ENCODE measurements around the gene TTC3.

The TTC3 gene

GRCh38 chr21:37146320-37147235 lies 73.5 kb downstream of the TTC3 start:
- no peak for DNase-seq (ENCODE audit: low read depth in 1 of 2, low spot score in 1 of 2)

DNA sequence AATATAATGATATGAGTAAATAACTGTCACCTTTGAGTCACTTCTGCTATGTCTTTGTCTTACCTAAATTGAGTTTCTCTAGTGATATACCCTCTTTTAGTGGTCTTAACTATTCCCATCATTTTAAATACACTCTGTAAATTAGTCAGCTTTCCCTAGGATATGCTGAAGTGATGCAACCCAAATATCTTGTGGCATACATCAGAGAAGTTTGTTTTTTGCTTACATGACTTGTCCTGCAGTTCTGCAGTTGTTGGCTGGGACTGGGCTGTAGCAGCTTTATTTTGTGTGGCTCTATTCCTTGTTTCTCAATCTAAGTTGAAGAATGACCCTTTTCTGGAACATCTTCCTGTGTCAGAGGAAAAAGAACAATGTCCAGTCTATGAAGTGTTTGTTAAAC lies 76.4 kb downstream of the TTC3 start:
- no peak for DNase-seq (ENCODE audit: low read depth in 1 of 2, low spot score in 1 of 2)

- no peak for DNase-seq (ENCODE audit: low read depth in 1 of 2, low spot score in 1 of 2)
These were observed 80.3 kb downstream of the TTC3 start for GRCh38 chr21:37153196-37153934.

GRCh38 chr21:37153935-37154350 lies 80.9 kb downstream of the TTC3 start:
- no peak for DNase-seq (ENCODE audit: low read depth in 1 of 2, low spot score in 1 of 2)

DNA sequence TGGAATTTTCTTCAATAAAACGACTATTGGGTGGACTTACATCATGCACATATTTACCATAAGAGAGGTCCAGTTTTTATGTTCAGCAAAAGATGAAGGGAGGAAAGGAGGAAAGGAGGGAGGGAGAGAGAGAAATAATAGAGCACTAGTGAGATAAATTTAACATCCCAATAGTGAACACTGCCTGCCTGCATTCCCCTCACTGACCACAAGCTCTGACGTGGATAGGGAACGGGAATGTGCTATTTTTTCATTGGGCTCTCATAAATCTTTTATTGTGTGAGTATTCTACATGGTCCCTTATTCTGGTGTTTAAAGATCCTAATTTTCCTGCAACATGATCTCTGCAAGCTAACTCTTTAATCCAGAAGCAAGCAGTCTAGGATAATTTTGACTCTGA lies 82.1 kb downstream of the TTC3 start:
- DNase-seq (ENCODE audit: low read depth in 1 of 2, low spot score in 1 of 2): no peak

GRCh38 chr21:37157938-37158337 lies 84.9 kb downstream of the TTC3 start:
- no peak for DNase-seq (ENCODE audit: low read depth in 1 of 2, low spot score in 1 of 2)

DNA sequence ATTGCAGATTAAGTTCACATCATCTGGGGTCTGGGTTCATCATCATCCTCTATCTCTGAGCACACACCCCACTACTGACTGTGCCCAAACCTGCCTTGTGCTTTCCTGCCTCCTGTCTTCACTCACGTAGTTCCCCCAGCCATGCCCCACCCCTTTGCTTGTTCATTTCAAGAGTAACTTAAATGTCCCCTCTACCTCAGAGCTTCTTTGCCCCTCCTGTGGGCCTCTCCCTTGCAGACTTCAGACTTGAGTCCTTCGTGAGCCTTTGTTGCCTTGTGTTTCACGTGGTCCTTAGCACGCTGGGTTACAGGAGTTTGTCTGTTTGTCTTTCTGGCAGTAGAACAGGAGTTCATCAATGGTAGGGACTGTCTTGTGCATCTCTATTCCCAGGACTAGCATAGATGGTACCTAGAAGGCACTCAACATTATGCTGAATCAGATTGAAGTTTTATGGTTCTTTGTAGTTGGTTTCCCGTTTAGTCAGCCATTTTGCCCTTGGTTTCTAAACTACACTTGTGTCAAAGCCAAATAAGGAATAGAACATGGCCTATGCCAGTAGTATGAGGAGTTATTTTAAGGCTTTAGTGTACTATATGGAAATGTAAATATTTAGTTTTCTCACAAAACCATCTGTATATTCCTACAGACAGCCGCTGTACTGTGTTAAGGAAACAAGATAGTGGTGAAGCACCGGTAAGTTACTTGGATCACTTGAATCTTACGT lies 86.2 kb downstream of the TTC3 start:
- no peak for DNase-seq (ENCODE audit: low read depth in 1 of 2, low spot score in 1 of 2)

- DNase-seq (ENCODE audit: low read depth in 1 of 2, low spot score in 1 of 2): no peak
These were observed 86.9 kb downstream of the TTC3 start for GRCh38 chr21:37159949-37160348.

DNA sequence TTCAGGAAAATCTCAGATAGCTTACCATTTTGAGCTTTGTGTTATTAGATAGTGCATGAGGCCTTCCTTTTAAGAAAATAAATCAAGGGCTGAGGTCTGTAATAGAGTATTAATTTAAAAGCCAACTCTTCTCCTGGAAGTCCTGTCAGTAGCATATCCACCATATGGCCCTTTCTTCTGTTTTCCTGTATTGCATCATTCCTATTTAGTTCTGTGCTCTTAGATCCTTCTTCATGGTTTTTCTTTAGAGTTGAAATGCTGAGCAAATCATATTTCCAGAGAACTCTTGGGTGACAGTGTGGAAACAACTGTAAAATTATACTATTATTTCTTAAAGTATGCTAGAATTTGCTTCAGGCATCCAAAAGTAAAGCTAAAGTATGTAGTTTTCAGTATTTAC lies 91.7 kb downstream of the TTC3 start:
- no peak for DNase-seq (ENCODE audit: low read depth in 1 of 2, low spot score in 1 of 2)

- DNase-seq (ENCODE audit: low read depth in 1 of 2, low spot score in 1 of 2): no peak
These were observed 92.5 kb downstream of the TTC3 start for GRCh38 chr21:37165586-37165985.

DNA sequence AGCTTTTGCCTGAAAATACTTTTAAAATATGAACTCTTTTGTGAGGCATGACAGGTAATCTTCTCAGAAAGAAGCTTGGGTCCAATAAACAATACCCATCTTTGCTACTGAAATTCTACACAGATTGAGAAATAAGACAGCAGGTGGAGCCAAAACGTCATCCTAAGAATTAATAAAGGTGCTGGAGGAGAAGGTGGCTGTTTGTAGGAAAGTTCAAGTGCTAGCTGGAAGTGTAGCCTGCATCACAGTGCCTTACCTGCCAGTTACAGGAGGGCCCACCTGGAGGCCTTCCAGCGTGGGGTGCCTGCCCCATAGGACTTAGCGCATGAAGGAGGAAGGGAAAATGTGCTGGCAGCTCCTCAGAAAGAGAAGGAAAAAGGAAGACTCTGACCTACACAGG lies 93.7 kb downstream of the TTC3 start:
- no peak for DNase-seq (ENCODE audit: low read depth in 1 of 2, low spot score in 1 of 2)

DNA sequence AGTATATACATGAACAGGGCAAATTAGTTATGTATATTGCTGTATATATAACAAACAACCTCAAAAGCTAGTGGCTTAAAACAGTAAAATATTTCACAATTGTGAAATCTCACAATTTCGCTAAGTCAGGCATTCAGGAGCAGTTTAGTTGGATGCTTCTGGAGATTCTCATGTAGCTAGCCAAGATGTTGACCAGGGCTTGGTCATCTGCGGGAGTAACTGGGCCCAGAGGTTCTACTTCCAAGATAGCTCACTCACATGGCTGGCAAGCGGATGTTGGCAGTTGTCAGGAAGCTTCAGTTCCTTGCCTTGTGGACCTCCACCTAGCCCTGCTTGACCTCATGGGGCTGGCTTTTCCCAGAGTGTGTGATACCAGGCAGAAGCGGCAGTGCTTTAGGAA lies 95.6 kb downstream of the TTC3 start:
- DNase-seq (ENCODE audit: low read depth in 1 of 2, low spot score in 1 of 2): no peak

- DNase-seq (ENCODE audit: low read depth in 1 of 2, low spot score in 1 of 2): no peak
These were observed 99.6 kb downstream of the TTC3 start for GRCh38 chr21:37172646-37173045.

DNA sequence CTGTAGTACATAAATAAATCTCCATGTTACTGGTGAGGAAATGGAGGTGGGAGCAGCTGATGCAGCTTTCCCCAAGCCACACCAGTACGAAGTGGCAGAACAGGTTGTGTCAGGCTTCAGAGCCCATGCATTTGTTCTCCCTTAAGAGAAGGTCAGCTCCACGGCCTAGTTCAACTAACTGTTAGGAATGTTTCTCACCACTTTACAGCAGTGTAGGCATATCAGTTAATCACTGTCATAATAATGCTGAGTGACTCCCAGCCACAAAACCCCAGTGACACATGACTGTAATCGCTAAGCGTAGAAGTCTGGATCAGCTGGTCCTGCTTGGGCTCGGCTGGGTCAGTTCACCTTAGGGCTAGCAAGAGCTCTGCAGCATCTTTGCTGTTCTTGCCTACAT lies 103.7 kb downstream of the TTC3 start:
- no peak for DNase-seq (ENCODE audit: low read depth in 1 of 2, low spot score in 1 of 2)

- DNase-seq (ENCODE audit: low read depth in 1 of 2, low spot score in 1 of 2): no peak
These were observed 108.0 kb downstream of the TTC3 start for GRCh38 chr21:37181059-37181458.

GRCh38 chr21:37182222-37182621 lies 109.2 kb downstream of the TTC3 start:
- DNase-seq (ENCODE audit: low read depth in 1 of 2, low spot score in 1 of 2): no peak

GRCh38 chr21:37183749-37184148 lies 110.7 kb downstream of the TTC3 start:
- no peak for DNase-seq (ENCODE audit: low read depth in 1 of 2, low spot score in 1 of 2)

- no peak for DNase-seq (ENCODE audit: low read depth in 1 of 2, low spot score in 1 of 2)
These were observed 111.9 kb downstream of the TTC3 start for GRCh38 chr21:37184784-37185593.

DNA sequence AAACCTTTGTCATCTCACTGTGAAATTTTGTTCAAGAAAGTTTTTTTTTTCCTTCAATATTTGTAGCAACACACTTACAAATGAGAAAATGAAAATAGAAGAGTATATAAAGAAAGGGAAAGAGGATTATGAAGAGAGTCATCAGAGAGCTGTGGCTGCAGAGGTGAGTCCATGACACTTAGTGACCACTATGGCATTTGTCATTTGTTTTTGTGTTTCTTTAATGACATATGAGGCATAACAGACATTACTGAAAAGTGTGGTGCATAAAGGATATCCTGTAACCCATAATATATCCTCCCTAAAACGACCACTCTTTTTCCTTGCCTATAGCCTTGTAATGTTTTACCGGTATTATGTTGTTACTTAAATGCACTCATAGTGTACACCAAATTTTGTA lies 113.9 kb downstream of the TTC3 start:
- no peak for DNase-seq (ENCODE audit: low read depth in 1 of 2, low spot score in 1 of 2)

GRCh38 chr21:37188825-37189224 lies 115.8 kb downstream of the TTC3 start:
- no peak for DNase-seq (ENCODE audit: low read depth in 1 of 2, low spot score in 1 of 2)

DNA sequence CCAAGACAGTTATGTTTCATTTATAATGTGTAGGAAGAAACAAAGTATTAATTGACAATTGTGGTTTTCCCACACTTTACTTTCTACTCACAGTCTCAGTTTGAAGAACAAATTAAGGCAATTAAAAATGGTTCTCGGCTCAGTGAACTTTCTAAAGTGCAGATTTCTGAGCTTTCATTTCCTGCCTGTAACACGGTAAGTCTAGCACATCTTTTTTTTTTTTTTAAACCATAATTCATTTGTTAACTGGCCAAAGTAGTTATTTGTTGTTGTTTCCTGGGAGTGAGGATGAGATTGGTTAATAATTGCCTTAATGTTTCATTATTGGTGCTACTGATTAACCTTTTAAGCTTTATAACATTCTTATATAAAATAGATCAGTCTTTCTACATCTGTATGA lies 119.0 kb downstream of the TTC3 start:
- DNase-seq (ENCODE audit: low read depth in 1 of 2, low spot score in 1 of 2): no peak
